GM18909 (cell line): ENCODE data around the gene RAB27A.

Experiments
- ATAC-seq: cut with Tn5 transposase; IDR thresholded peaks from one replicate; pipeline ENCODE4 v1.9.1; 2021; ENCODE audit warnings: mild to moderate bottlenecking; ENCODE audit not compliant: unreplicated experiment, poor library complexity

RAB27A gene

DNA sequence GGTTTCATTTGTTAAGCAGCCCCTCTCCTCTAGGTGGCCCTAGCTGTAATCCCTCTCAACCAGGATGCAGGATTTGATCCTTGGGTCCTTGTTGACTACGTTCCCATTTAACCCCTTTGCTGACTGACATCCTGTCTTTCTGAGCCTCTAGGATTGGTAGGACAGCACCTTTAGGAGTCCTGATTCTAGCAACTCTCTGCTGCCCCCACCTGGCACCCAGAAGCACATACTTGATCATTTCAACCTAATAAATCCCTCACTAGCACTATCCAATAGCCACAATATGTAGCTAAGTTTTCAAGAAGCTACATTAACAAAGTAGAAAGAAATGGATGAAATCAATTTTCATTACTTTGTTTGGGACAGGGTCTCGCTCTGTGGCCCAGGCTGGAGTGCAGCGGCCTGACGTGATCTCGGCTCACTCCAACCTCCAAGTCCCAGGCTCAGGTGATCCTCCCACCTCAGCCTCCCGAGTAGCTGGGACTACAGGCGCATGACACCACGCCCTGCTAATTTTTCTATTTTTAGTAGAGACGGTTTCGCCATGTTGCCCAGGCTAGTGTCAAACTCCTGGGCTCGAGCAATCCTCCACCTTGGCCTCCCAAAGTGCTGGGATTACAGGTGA lies 121.2 kb downstream of the RAB27A start:
- peak; percentile 89 for ATAC-seq

DNA sequence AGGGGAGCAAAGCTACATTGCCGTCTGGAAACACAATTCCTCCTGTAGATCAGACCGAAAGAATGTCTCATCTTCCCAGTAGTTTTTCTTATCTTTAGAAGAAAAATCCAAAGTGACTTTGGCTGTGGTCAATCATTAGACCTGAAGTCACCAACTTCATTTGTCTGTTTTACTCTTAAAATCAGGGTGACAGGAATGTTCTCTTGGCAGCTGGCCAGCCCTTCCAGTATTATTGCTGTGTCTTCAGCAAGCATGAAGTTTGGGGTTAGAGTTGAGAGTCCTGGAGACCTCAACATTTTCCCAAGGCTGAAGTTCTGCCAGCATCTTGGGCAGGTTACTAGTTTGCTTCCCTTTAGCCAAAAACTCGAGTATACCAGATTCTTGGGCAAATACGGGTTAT lies 125.3 kb downstream of the RAB27A start:
- no peak for ATAC-seq
